RPMI8226 (cell line): ENCODE measurements around the gene PIGL.

Experiments used
- DNase-seq: peaks from one replicate; pipeline ENCODE4 v3.0.0-alpha.2; 2015

PIGL gene

DNA sequence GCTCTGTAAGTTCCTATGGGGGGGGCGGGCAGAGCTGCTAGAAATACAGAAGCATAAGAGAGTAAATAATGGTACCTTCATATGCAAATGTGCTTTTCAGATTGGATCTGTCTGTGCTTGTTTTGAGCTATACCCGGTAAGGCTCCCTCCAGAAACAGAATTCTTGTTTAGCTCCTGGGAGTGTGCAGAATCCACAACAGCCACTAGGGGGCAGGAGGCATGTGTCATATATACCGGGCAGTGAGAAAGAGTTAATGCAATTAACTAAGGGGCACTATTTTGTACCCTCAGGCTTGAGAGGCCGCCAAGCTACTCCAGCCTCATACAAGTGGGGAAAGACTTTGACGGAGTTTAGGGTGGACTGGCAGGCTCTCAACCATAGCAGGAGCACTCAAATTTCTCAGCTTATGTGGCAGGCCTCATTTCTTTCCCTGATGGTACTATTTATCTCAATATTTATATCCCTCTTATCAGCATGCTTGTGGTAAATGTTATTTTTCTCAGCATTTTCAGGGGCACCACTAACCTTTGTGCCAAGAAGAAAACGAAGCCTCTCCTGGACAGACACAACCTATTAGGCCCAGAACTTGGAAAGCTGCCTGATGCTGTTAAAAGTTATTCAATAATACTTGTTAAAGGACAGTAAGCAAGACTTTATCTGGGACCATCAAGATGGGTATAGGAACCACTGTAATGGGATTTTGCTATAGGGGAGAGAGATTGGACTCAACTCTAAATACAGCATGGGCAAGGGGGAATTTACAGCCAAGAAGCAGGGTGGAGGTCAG, 146.9 kb downstream of the PIGL start:
- peak; percentile 70 for DNase-seq

DNA sequence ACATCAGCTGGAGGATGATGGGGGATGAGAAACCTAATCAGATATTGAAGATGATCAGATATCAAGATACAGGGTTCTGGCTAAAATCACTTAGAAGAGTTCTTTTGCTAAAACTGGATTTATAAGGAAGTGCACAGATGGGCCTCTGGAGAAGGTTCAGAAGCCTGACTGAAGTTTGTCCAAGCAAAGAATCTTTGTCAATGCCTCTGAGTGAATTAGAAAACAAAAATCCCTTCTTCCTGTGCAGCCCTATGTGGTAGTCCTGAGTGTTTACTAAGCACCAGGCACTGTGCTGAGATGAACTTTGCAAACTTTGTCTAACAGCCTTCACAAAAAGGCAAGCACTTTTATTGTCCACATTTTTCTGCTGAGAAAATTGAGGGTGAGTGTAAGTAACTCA, 147.6 kb downstream of the PIGL start:
- no peak for DNase-seq

- DNase-seq = no peak
Measured at GRCh38 chr17:16371742-16372141, 154.7 kb downstream of the PIGL start.

DNA sequence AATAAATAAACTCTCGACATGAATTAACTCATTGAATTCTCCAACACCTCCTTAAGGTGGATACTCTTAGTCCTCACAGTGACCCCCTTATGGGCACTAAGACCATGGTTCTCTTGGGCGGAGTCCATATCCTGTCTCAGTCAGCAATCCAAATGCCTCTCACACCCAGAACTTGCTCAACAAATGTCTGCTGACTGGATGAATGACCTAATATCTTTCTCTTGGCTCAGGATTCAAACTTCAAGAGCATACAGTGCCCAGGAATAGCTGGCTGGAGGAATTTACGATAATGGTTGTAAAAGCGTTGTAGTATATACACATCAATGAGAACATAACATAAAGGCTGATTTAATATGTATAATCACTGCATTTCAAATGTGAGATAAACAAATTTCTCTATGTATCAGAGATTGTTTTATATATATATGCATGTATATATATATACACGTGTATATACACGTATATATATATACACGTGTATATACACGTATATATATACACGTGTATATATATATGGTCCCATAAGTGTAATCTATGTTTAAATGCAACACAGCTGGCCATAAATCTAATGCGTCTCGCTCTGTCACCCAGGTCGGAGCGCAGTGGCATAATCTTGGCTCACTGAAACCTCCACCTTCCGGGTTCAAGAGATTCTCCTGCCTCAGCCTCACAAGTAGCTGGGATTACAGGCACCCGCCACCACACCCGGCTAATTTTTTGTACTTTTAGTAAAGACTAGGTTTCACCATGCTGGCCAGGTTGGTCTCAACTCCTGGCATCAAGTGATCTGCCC, 157.3 kb downstream of the PIGL start:
- DNase-seq = no peak
